ENCODE measurements around the gene TMIGD2.

Gene TMIGD2

GRCh38 chr19:4326215-4326836 lies 24.1 kb upstream of the TMIGD2 start:
- DNase-seq (ENCODE audit: low read depth): no peak

- DNase-seq (ENCODE audit: low read depth): no peak
Measured at GRCh38 chr19:4324228-4324627, 22.0 kb upstream of the TMIGD2 start.

GRCh38 chr19:4323692-4324091 lies 21.5 kb upstream of the TMIGD2 start:
- no peak for DNase-seq (ENCODE audit: low read depth)

GRCh38 chr19:4322942-4323665 lies 20.9 kb upstream of the TMIGD2 start:
- DNase-seq (ENCODE audit: low read depth): no peak

- no peak for DNase-seq (ENCODE audit: low read depth)
Measured at GRCh38 chr19:4320419-4320818, 18.2 kb upstream of the TMIGD2 start.

GRCh38 chr19:4319067-4319718 lies 17.0 kb upstream of the TMIGD2 start:
- DNase-seq (ENCODE audit: low read depth): no peak

GRCh38 chr19:4318460-4318859 lies 16.3 kb upstream of the TMIGD2 start:
- no peak for DNase-seq (ENCODE audit: low read depth)

- DNase-seq (ENCODE audit: low read depth): no peak
Measured at GRCh38 chr19:4316956-4317355, 14.8 kb upstream of the TMIGD2 start.

GRCh38 chr19:4313847-4314490 lies 11.8 kb upstream of the TMIGD2 start:
- DNase-seq (ENCODE audit: low read depth): no peak

GRCh38 chr19:4310247-4311121 lies 8.3 kb upstream of the TMIGD2 start:
- DNase-seq (ENCODE audit: low read depth): no peak

GRCh38 chr19:4305659-4306058 lies 3.5 kb upstream of the TMIGD2 start:
- DNase-seq (ENCODE audit: low read depth): no peak

- no peak for DNase-seq (ENCODE audit: low read depth)
Measured at GRCh38 chr19:4305257-4305612, 3.0 kb upstream of the TMIGD2 start.

- DNase-seq (ENCODE audit: low read depth): peak; percentile 12
Measured at GRCh38 chr19:4304538-4305256, 2.5 kb upstream of the TMIGD2 start, which contains the start of gene FSD1. TSS of gene FSD1 (plus strand) at chr19:4304598. CDS start at chr19:4304747, 149 bp downstream.

GRCh38 chr19:4303819-4304537 lies 1.8 kb upstream of the TMIGD2 start:
- DNase-seq (ENCODE audit: low read depth): no peak

GRCh38 chr19:4301590-4302242 lies 473 bp downstream of the TMIGD2 start:
- DNase-seq (ENCODE audit: low read depth): no peak

- no peak for DNase-seq (ENCODE audit: low read depth)
Measured at GRCh38 chr19:4300589-4300988, 1.6 kb downstream of the TMIGD2 start.

- DNase-seq (ENCODE audit: low read depth): no peak
Measured at GRCh38 chr19:4298810-4299550, 3.2 kb downstream of the TMIGD2 start.

GRCh38 chr19:4297901-4298809 lies 4.0 kb downstream of the TMIGD2 start:
- no peak for DNase-seq (ENCODE audit: low read depth)
